ENCODE measurements around the gene TFCP2L1. TPM values are rescaled to one million over a fixed set of nuclear protein-coding genes. Genes with fewer than 3 reads are reported as not detected.

TFCP2L1 gene
- total RNA-seq, 2 experiments from 2014 or later = 0.17 to 0.30 TPM

- H3K27me3 ChIP-seq (ENCODE audit: control insufficient read depth in 1 of 2, insufficient read depth in 2 of 2, low read length in 2 of 2) = peaks cover 2 to 3% of the 10 kb centered on the region in 2 experiments
- H3K4me3 Mint-ChIP-seq = no peak overlapping the region
- DNase-seq = no peak
- POLR2A ChIA-PET = no interaction called here
- peaks cover 0 to 7% of the 10 kb centered on the region in 2 experiments for H3K9me3 ChIP-seq (ENCODE audit: control insufficient read depth in 1 of 2, insufficient read depth in 1 of 2, low read length in 2 of 2)
- intact Hi-C loops (cut with DNase I, micrococcal nuclease) = no loop called here
- peaks cover 24% of the 10 kb centered on the region for H3K27me3 Mint-ChIP-seq
- H3K4me3 ChIP-seq (ENCODE audit: low read length) = no peak overlapping the region
- H3K36me3 Mint-ChIP-seq (ENCODE audit: low read depth) = no peaks in the 10 kb centered on the region
- no peak for ATAC-seq (ENCODE audit: poor library complexity)
- H3K4me1 Mint-ChIP-seq (ENCODE audit: low read depth) = no peaks in the 10 kb centered on the region
- H3K27ac ChIP-seq (ENCODE audit: low read depth in 1 of 2, low read length in 2 of 2) = no peak overlapping the region
- no peaks in the 10 kb centered on the region for H3K4me1 ChIP-seq (ENCODE audit: insufficient read depth, low read length)
- TF ChIP-seq, protein P1, sequence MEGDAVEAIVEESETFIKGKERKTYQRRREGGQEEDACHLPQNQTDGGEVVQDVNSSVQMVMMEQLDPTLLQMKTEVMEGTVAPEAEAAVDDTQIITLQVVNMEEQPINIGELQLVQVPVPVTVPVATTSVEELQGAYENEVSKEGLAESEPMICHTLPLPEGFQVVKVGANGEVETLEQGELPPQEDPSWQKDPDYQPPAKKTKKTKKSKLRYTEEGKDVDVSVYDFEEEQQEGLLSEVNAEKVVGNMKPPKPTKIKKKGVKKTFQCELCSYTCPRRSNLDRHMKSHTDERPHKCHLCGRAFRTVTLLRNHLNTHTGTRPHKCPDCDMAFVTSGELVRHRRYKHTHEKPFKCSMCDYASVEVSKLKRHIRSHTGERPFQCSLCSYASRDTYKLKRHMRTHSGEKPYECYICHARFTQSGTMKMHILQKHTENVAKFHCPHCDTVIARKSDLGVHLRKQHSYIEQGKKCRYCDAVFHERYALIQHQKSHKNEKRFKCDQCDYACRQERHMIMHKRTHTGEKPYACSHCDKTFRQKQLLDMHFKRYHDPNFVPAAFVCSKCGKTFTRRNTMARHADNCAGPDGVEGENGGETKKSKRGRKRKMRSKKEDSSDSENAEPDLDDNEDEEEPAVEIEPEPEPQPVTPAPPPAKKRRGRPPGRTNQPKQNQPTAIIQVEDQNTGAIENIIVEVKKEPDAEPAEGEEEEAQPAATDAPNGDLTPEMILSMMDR (IDR thresholded peaks at IDR 0.05) = no peak
- no peaks in the 10 kb centered on the region for H3K36me3 ChIP-seq (ENCODE audit: insufficient read depth, low read length)
- CTCF ChIA-PET = no interaction called here
- no peak overlapping the region for H3K27ac Mint-ChIP-seq
- no peaks in the 10 kb centered on the region for H3K9me3 Mint-ChIP-seq
Observed at GRCh38 chr2:121291251-121291580, 6.2 kb upstream of the TFCP2L1 start.

DNA sequence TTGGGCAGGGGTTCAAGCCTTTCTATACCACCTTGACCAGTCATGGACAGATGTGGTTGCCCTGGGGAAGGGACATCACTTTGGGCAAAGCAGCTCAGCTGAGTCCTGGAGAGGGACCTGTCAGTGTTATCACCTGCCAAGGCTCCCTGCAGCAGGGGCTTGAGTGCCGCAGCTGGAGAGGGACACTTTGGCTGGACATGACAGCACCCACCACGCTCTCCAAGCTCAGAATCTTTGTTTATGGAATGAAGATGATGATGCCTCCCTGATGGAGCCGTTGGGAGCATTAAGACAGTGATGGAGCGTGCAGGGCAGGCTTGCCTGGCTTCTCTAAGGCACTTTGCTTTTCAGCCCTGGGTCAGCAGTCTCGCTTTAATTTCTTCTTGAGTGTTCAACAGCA is 4.3 kb upstream of the TFCP2L1 start:
- Mint-ChIP-seq H3K4me3 (no peak overlapping the region), H3K27me3 (peaks cover 35% of the 10 kb centered on the region), H3K27ac (no peak overlapping the region), H3K9me3 (no peaks in the 10 kb centered on the region), H3K4me1 (ENCODE audit: low read depth) (peaks cover under 1% of the 10 kb centered on the region), H3K36me3 (ENCODE audit: low read depth) (no peaks in the 10 kb centered on the region)
- Histone ChIP-seq H3K36me3 (ENCODE audit: insufficient read depth, low read length) (no peaks in the 10 kb centered on the region), H3K4me1 (ENCODE audit: insufficient read depth, low read length) (peaks cover 6% of the 10 kb centered on the region), H3K27me3 (ENCODE audit: control insufficient read depth in 1 of 2, insufficient read depth in 2 of 2, low read length in 2 of 2) (peaks cover 6 to 7% of the 10 kb centered on the region in 2 experiments), H3K4me3 (ENCODE audit: low read length) (no peak overlapping the region), H3K27ac (ENCODE audit: low read depth in 1 of 2, low read length in 2 of 2) (no peak overlapping the region), H3K9me3 (ENCODE audit: control insufficient read depth in 1 of 2, insufficient read depth in 1 of 2, low read length in 2 of 2) (peaks cover 0 to 7% of the 10 kb centered on the region in 2 experiments)
- ChIA-PET CTCF (no interaction called here), POLR2A (no interaction called here)
- ATAC-seq (ENCODE audit: poor library complexity) = no peak
- DNase-seq = no peak
- TF ChIP-seq, protein P1 (IDR thresholded peaks at IDR 0.05) = no peak
- intact Hi-C loops (cut with DNase I, micrococcal nuclease) = no loop called here

DNA sequence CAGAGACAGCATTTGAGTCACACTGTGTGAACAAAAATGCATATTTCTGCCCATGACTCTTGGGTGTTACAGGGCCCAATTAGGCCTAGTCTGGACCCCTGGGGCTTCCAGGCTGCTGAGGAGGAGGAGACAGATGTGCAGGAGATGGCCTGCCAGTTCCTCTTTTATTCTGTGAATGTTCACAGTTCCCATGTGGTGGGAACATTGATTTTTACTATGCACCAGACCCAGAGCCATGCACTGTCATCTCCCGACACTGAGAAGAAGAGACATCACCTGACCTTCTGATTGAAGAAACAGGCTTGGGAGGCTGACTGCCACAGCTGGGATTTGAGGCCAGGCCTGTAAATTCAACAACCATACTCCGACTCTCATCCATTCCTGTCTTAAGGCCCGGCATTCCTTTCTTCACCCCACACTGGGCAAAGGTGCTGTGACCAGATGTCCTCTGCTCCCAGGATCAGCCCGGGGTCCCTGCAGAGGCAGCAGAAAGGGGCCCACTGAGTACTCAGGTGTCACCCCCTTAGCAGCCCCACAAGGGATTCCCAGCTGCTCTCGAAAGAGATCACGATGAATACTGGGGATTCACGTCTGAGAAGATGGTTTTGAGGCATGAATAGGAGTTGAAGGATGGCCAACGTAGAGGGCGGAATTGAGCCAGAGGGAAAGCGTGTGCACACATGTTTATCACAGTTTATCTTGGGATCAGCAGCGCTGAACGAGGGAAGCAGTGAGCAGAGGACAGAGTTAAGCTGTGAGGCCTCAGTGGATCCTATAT is 3.6 kb upstream of the TFCP2L1 start:
- intact Hi-C loops (cut with DNase I, micrococcal nuclease) = no loop called here
- peaks cover 7% of the 10 kb centered on the region for H3K4me1 Mint-ChIP-seq (ENCODE audit: low read depth)
- H3K4me1 ChIP-seq (ENCODE audit: insufficient read depth, low read length) = peaks cover 6% of the 10 kb centered on the region
- ChIA-PET CTCF (no interaction called here), POLR2A (no interaction called here)
- H3K4me3 ChIP-seq (ENCODE audit: low read length) = no peak overlapping the region
- no peak overlapping the region for H3K27ac Mint-ChIP-seq
- ATAC-seq (ENCODE audit: poor library complexity) (no peak), DNase-seq (no peak)
- TF ChIP-seq, protein P1 (IDR thresholded peaks at IDR 0.05) = no peak
- H3K27ac ChIP-seq (ENCODE audit: low read depth in 1 of 2, low read length in 2 of 2) = no peak overlapping the region
- H3K36me3 ChIP-seq (ENCODE audit: insufficient read depth, low read length) = no peaks in the 10 kb centered on the region
- H3K4me3 Mint-ChIP-seq = no peak overlapping the region
- H3K9me3 ChIP-seq (ENCODE audit: control insufficient read depth in 1 of 2, insufficient read depth in 1 of 2, low read length in 2 of 2) = peaks cover 0 to 3% of the 10 kb centered on the region in 2 experiments
- H3K27me3 ChIP-seq (ENCODE audit: control insufficient read depth in 1 of 2, insufficient read depth in 2 of 2, low read length in 2 of 2) = peaks cover 9 to 11% of the 10 kb centered on the region in 2 experiments
- H3K9me3 Mint-ChIP-seq = no peaks in the 10 kb centered on the region
- H3K27me3 Mint-ChIP-seq = peaks cover 41% of the 10 kb centered on the region
- H3K36me3 Mint-ChIP-seq (ENCODE audit: low read depth) = no peaks in the 10 kb centered on the region
